ENCODE measurements around the gene KMT5B.
"Not testable (repeated sequence)": the region's sequence is repeated elsewhere in the genome, so short reads cannot be mapped to it uniquely, and the experiment has no call there.

KMT5B gene

GRCh38 chr11:68255526-68255925 is 42.4 kb upstream of the KMT5B start:
- Histone ChIP-seq H3K27me3 (ENCODE audit: control insufficient read depth in 2 of 2, insufficient read depth in 2 of 2, low read length in 2 of 2) (no peaks in the 10 kb centered on the region), H3K9ac (ENCODE audit: low read depth in 1 of 2, low read length in 2 of 2) (no peak overlapping the region), H3K9me3 (ENCODE audit: control insufficient read depth in 2 of 2, low read length in 2 of 2) (no peaks in the 10 kb centered on the region), H3K4me3 (ENCODE audit: low read length in 2 of 2) (no peak overlapping the region), H3K4me1 (ENCODE audit: control insufficient read depth in 2 of 2, insufficient read depth in 2 of 2, low read length in 2 of 2) (peaks cover 5 to 7% of the 10 kb centered on the region in 2 donors), H3K36me3 (ENCODE audit: control insufficient read depth in 2 of 2, insufficient read depth in 2 of 2, low read length in 2 of 2) (peaks cover under 1 to 2% of the 10 kb centered on the region in 2 donors), H3K27ac (ENCODE audit: low read depth in 2 of 2, low read length in 2 of 2) (no peak overlapping the region)

DNA sequence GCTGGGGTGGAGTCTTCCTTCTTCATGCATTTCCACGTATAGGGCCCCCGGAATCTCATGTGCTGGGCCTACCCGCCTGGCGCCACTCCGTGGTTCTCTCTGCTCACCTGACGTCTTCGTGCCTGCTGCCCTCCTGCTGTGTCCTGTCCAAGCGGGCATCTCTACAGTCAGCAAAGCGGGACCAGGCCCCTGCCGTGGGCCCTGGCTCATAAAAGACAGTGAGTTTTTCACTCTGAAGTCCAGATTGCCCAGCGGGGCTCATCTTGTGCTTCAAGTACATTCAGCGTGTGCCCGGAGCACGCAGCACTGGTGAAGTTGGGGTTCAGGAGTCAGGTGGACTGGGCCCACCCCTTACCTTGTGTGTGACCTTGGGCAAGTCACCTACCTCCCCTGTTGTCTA is 41.3 kb upstream of the KMT5B start:
- no peak overlapping the region for H3K4me3 ChIP-seq (ENCODE audit: low read length in 2 of 2)
- no peak overlapping the region for H3K27ac ChIP-seq (ENCODE audit: low read depth in 2 of 2, low read length in 2 of 2)
- no peaks in the 10 kb centered on the region for H3K27me3 ChIP-seq (ENCODE audit: control insufficient read depth in 2 of 2, insufficient read depth in 2 of 2, low read length in 2 of 2)
- no peak overlapping the region for H3K9ac ChIP-seq (ENCODE audit: low read depth in 1 of 2, low read length in 2 of 2)
- no peaks in the 10 kb centered on the region for H3K36me3 ChIP-seq (ENCODE audit: control insufficient read depth in 2 of 2, insufficient read depth in 2 of 2, low read length in 2 of 2)
- no peaks in the 10 kb centered on the region for H3K9me3 ChIP-seq (ENCODE audit: control insufficient read depth in 2 of 2, low read length in 2 of 2)
- peaks cover 5 to 7% of the 10 kb centered on the region in 2 donors for H3K4me1 ChIP-seq (ENCODE audit: control insufficient read depth in 2 of 2, insufficient read depth in 2 of 2, low read length in 2 of 2)

GRCh38 chr11:68251765-68252164 is 38.7 kb upstream of the KMT5B start:
- Histone ChIP-seq H3K4me3 (ENCODE audit: low read length in 2 of 2) (no peak overlapping the region), H3K4me1 (ENCODE audit: control insufficient read depth in 2 of 2, insufficient read depth in 2 of 2, low read length in 2 of 2) (no peaks in the 10 kb centered on the region), H3K27me3 (ENCODE audit: control insufficient read depth in 2 of 2, insufficient read depth in 2 of 2, low read length in 2 of 2) (no peaks in the 10 kb centered on the region)

GRCh38 chr11:68244912-68245311 is 31.8 kb upstream of the KMT5B start:
- H3K27me3 ChIP-seq (ENCODE audit: control insufficient read depth in 2 of 2, insufficient read depth in 2 of 2, low read length in 2 of 2); H3K36me3 ChIP-seq (ENCODE audit: control insufficient read depth in 2 of 2, insufficient read depth in 2 of 2, low read length in 2 of 2); H3K27ac ChIP-seq (ENCODE audit: low read depth in 2 of 2, low read length in 2 of 2); H3K4me3 ChIP-seq (ENCODE audit: low read length in 2 of 2); H3K9ac ChIP-seq (ENCODE audit: low read depth in 1 of 2, low read length in 2 of 2); H3K4me1 ChIP-seq (ENCODE audit: control insufficient read depth in 2 of 2, insufficient read depth in 2 of 2, low read length in 2 of 2); H3K9me3 ChIP-seq (ENCODE audit: control insufficient read depth in 2 of 2, low read length in 2 of 2): not testable (repeated sequence)

More at GRCh38 chr11:68251765-68252164, 38.7 kb upstream of the KMT5B start:
- no peaks in the 10 kb centered on the region for H3K36me3 ChIP-seq (ENCODE audit: control insufficient read depth in 2 of 2, insufficient read depth in 2 of 2, low read length in 2 of 2)
- no peak overlapping the region for H3K27ac ChIP-seq (ENCODE audit: low read depth in 2 of 2, low read length in 2 of 2)
- H3K9me3 ChIP-seq (ENCODE audit: control insufficient read depth in 2 of 2, low read length in 2 of 2), result no peaks in the 10 kb centered on the region
- H3K9ac ChIP-seq (ENCODE audit: low read depth in 1 of 2, low read length in 2 of 2), result no peak overlapping the region

- not testable (repeated sequence) for H3K27me3 ChIP-seq (ENCODE audit: control insufficient read depth in 2 of 2, insufficient read depth in 2 of 2, low read length in 2 of 2); H3K9me3 ChIP-seq (ENCODE audit: control insufficient read depth in 2 of 2, low read length in 2 of 2); H3K4me1 ChIP-seq (ENCODE audit: control insufficient read depth in 2 of 2, insufficient read depth in 2 of 2, low read length in 2 of 2); H3K27ac ChIP-seq (ENCODE audit: low read depth in 2 of 2, low read length in 2 of 2); H3K4me3 ChIP-seq (ENCODE audit: low read length in 2 of 2); H3K36me3 ChIP-seq (ENCODE audit: control insufficient read depth in 2 of 2, insufficient read depth in 2 of 2, low read length in 2 of 2); H3K9ac ChIP-seq (ENCODE audit: low read depth in 1 of 2, low read length in 2 of 2)
Measured at GRCh38 chr11:68243847-68244246, 30.8 kb upstream of the KMT5B start.

- Histone ChIP-seq H3K4me3 (ENCODE audit: low read length in 2 of 2) (no peak overlapping the region), H3K4me1 (ENCODE audit: control insufficient read depth in 2 of 2, insufficient read depth in 2 of 2, low read length in 2 of 2) (no peaks in the 10 kb centered on the region), H3K27ac (ENCODE audit: low read depth in 2 of 2, low read length in 2 of 2) (no peak overlapping the region), H3K27me3 (ENCODE audit: control insufficient read depth in 2 of 2, insufficient read depth in 2 of 2, low read length in 2 of 2) (no peaks in the 10 kb centered on the region), H3K36me3 (ENCODE audit: control insufficient read depth in 2 of 2, insufficient read depth in 2 of 2, low read length in 2 of 2) (no peaks in the 10 kb centered on the region), H3K9me3 (ENCODE audit: control insufficient read depth in 2 of 2, low read length in 2 of 2) (no peaks in the 10 kb centered on the region), H3K9ac (ENCODE audit: low read depth in 1 of 2, low read length in 2 of 2) (no peak overlapping the region)
Measured at GRCh38 chr11:68242616-68243015, 29.5 kb upstream of the KMT5B start.

GRCh38 chr11:68231621-68232020 is 18.5 kb upstream of the KMT5B start:
- H3K27ac ChIP-seq (ENCODE audit: low read depth in 2 of 2, low read length in 2 of 2), result no peak overlapping the region
- H3K4me1 ChIP-seq (ENCODE audit: control insufficient read depth in 2 of 2, insufficient read depth in 2 of 2, low read length in 2 of 2), result no peaks in the 10 kb centered on the region
- H3K9ac ChIP-seq (ENCODE audit: low read depth in 1 of 2, low read length in 2 of 2), result no peak overlapping the region
- no peak overlapping the region for H3K4me3 ChIP-seq (ENCODE audit: low read length in 2 of 2)
- no peaks in the 10 kb centered on the region for H3K27me3 ChIP-seq (ENCODE audit: control insufficient read depth in 2 of 2, insufficient read depth in 2 of 2, low read length in 2 of 2)
- no peaks in the 10 kb centered on the region for H3K36me3 ChIP-seq (ENCODE audit: control insufficient read depth in 2 of 2, insufficient read depth in 2 of 2, low read length in 2 of 2)
- H3K9me3 ChIP-seq (ENCODE audit: control insufficient read depth in 2 of 2, low read length in 2 of 2), result no peaks in the 10 kb centered on the region

GRCh38 chr11:68229601-68230000 is 16.5 kb upstream of the KMT5B start:
- Histone ChIP-seq H3K27me3 (ENCODE audit: control insufficient read depth in 2 of 2, insufficient read depth in 2 of 2, low read length in 2 of 2) (no peaks in the 10 kb centered on the region), H3K4me3 (ENCODE audit: low read length in 2 of 2) (no peak overlapping the region), H3K9me3 (ENCODE audit: control insufficient read depth in 2 of 2, low read length in 2 of 2) (no peaks in the 10 kb centered on the region), H3K27ac (ENCODE audit: low read depth in 2 of 2, low read length in 2 of 2) (no peak overlapping the region), H3K9ac (ENCODE audit: low read depth in 1 of 2, low read length in 2 of 2) (no peak overlapping the region), H3K36me3 (ENCODE audit: control insufficient read depth in 2 of 2, insufficient read depth in 2 of 2, low read length in 2 of 2) (no peaks in the 10 kb centered on the region), H3K4me1 (ENCODE audit: control insufficient read depth in 2 of 2, insufficient read depth in 2 of 2, low read length in 2 of 2) (no peaks in the 10 kb centered on the region)

DNA sequence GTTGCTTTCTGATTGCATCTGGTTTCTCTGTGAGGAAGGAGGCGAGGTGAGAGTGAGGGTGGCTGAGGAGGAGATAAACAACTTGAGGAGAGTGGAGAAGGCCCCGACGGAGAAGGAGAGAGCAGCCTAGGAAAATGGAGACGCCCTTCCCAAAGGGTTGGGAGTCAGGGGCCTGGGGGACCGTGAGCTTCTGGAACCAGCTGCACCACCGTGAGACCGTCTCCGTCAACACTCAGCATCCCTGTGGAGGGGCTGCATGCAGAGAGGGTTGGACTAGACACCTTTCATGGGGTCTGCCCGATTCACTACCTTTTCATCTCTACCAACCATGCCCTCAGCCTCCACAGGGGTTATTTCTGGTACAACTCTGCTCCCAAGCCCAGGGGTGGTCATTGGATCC is 13.3 kb upstream of the KMT5B start:
- Histone ChIP-seq H3K36me3 (ENCODE audit: control insufficient read depth in 2 of 2, insufficient read depth in 2 of 2, low read length in 2 of 2) (no peaks in the 10 kb centered on the region), H3K27me3 (ENCODE audit: control insufficient read depth in 2 of 2, insufficient read depth in 2 of 2, low read length in 2 of 2) (no peaks in the 10 kb centered on the region), H3K4me3 (ENCODE audit: low read length in 2 of 2) (no peak overlapping the region), H3K4me1 (ENCODE audit: control insufficient read depth in 2 of 2, insufficient read depth in 2 of 2, low read length in 2 of 2) (no peaks in the 10 kb centered on the region), H3K9ac (ENCODE audit: low read depth in 1 of 2, low read length in 2 of 2) (no peak overlapping the region), H3K27ac (ENCODE audit: low read depth in 2 of 2, low read length in 2 of 2) (no peak overlapping the region), H3K9me3 (ENCODE audit: control insufficient read depth in 2 of 2, low read length in 2 of 2) (no peaks in the 10 kb centered on the region)

DNA sequence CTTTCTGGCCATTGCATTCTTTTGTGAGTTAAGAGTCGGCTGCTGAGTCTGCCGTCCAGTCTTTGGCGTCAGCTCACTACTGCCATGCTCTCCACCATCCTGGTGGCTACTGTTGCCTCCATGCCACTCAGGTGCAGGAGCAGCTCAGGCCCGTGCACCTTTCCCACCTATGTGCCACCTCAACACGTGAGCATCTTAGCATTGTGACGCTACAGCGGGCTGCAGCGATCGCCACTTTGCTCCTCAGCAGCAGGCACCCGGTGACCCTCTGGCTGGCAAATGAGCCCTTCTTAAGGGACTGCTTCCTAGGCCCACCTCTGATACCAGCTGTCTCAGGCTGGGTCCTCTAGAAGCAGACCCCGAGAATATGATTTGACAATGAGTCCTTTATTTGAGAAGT is 11.5 kb upstream of the KMT5B start:
- Histone ChIP-seq H3K27me3 (ENCODE audit: control insufficient read depth in 2 of 2, insufficient read depth in 2 of 2, low read length in 2 of 2) (no peaks in the 10 kb centered on the region), H3K4me1 (ENCODE audit: control insufficient read depth in 2 of 2, insufficient read depth in 2 of 2, low read length in 2 of 2) (no peaks in the 10 kb centered on the region), H3K9me3 (ENCODE audit: control insufficient read depth in 2 of 2, low read length in 2 of 2) (no peaks in the 10 kb centered on the region), H3K27ac (ENCODE audit: low read depth in 2 of 2, low read length in 2 of 2) (no peak overlapping the region), H3K9ac (ENCODE audit: low read depth in 1 of 2, low read length in 2 of 2) (no peak overlapping the region), H3K36me3 (ENCODE audit: control insufficient read depth in 2 of 2, insufficient read depth in 2 of 2, low read length in 2 of 2) (no peaks in the 10 kb centered on the region), H3K4me3 (ENCODE audit: low read length in 2 of 2) (no peak overlapping the region)

- Histone ChIP-seq H3K4me1 (ENCODE audit: control insufficient read depth in 2 of 2, insufficient read depth in 2 of 2, low read length in 2 of 2) (no peaks in the 10 kb centered on the region), H3K9me3 (ENCODE audit: control insufficient read depth in 2 of 2, low read length in 2 of 2) (no peaks in the 10 kb centered on the region), H3K4me3 (ENCODE audit: low read length in 2 of 2) (no peak overlapping the region), H3K27me3 (ENCODE audit: control insufficient read depth in 2 of 2, insufficient read depth in 2 of 2, low read length in 2 of 2) (no peaks in the 10 kb centered on the region), H3K27ac (ENCODE audit: low read depth in 2 of 2, low read length in 2 of 2) (no peak overlapping the region), H3K9ac (ENCODE audit: low read depth in 1 of 2, low read length in 2 of 2) (no peak overlapping the region), H3K36me3 (ENCODE audit: control insufficient read depth in 2 of 2, insufficient read depth in 2 of 2, low read length in 2 of 2) (no peaks in the 10 kb centered on the region)
Measured at GRCh38 chr11:68223275-68223674, 10.2 kb upstream of the KMT5B start.
